Measurements from ENCODE around the gene CEP95. TPM values are rescaled to one million over a fixed set of nuclear protein-coding genes. Genes with fewer than 3 reads are reported as not detected.

CEP95 gene
- total RNA-seq, 1 donor from 2014 or later = 50.8 TPM

GRCh38 chr17:64506201-64506575, 589 bp upstream of the CEP95 start, which contains the start of gene DDX5:
DDX5 (minus strand) TSS chr17:64506289; CDS start chr17:64506119, 170 bp downstream.
- peak within 1 kb of the TSS; percentile 99 for H3K27ac ChIP-seq
- H3K9me3 ChIP-seq = no peaks in the 10 kb centered on the region
- peak within 1 kb of the TSS; percentile 76 to 89 for H3K4me3 ChIP-seq
- intact Hi-C loops (cut with DNase I) = no loop called here
- peaks cover 5 to 48% of the 10 kb centered on the region in 2 donors for H3K36me3 ChIP-seq
- H3K4me1 ChIP-seq = peaks cover 63% of the 10 kb centered on the region
- peak; percentile 98 to 99 for DNase-seq (ENCODE audit: extremely low spot score in 2 of 2)
- H3K27me3 ChIP-seq = no peaks in the 10 kb centered on the region
- TF ChIP-seq POLR2AphosphoS5 (IDR thresholded peaks at IDR 0.05; ENCODE audit: insufficient read depth in 1 of 2, low read depth in 1 of 2) (peak; percentile 21 to 81), CTCF (IDR thresholded peaks at IDR 0.05) (no peak), POLR2A (IDR thresholded peaks at IDR 0.05) (peak in 1 of 2 donors; percentile 96)

DNA sequence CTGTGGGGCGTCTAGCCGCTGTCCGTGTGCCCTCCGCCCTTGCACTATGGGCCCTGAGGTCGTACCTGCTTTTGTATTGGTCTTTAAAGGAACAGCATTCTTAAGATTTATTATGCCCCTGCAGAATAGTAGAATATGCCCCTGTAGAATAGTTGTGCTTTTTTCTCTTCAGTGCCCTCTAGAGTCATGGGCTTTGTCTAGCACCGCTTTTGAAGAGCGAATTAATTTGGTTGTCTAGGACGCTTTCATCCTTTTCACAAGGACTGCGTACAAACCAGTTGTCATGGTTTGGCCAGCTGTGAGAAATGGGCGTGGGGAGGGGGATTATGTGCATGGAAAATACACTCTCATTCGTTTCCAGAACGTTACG, 621 bp downstream of the CEP95 start:
- Histone ChIP-seq H3K4me1 (peaks cover 51% of the 10 kb centered on the region), H3K9me3 (no peaks in the 10 kb centered on the region), H3K27me3 (no peaks in the 10 kb centered on the region), H3K27ac (peak overlapping the region; percentile 99), H3K36me3 (peaks cover 0 to 40% of the 10 kb centered on the region in 2 donors), H3K4me3 (peak overlapping the region; percentile 76 to 89)
- no peak for DNase-seq (ENCODE audit: extremely low spot score in 2 of 2)
- intact Hi-C loops (cut with DNase I) = no loop called here
- TF ChIP-seq POLR2A (IDR thresholded peaks at IDR 0.05) (no peak), POLR2AphosphoS5 (IDR thresholded peaks at IDR 0.05; ENCODE audit: insufficient read depth in 1 of 2, low read depth in 1 of 2) (no peak), CTCF (IDR thresholded peaks at IDR 0.05) (no peak)

DNA sequence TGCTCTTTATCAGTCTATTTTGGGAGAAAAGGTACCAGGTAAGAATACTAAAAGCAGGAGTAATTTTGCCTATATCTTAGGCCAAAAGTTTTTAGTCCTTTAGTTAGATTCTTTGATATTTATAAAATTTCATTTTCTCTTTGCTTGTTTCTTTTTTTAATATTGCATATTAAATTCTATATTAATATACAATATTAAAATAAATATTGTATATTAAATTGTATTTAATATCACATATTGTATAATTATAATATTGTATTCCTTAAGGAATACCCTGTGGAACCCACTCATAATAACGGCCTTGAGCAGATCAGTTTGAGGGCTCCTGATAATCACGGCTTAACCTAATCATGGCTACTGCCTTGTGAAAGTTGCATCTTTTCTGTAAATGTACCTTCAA, 1.9 kb downstream of the CEP95 start:
- Histone ChIP-seq H3K36me3 (peaks cover 0 to 37% of the 10 kb centered on the region in 2 donors), H3K27ac (no peak overlapping the region), H3K4me1 (peaks cover 39% of the 10 kb centered on the region), H3K9me3 (no peaks in the 10 kb centered on the region), H3K27me3 (no peaks in the 10 kb centered on the region), H3K4me3 (no peak overlapping the region)
- no peak for DNase-seq (ENCODE audit: extremely low spot score in 2 of 2)
- intact Hi-C loops (cut with DNase I) = no loop called here
- TF ChIP-seq CTCF (IDR thresholded peaks at IDR 0.05) = no peak
- no peak for TF ChIP-seq POLR2AphosphoS5 (IDR thresholded peaks at IDR 0.05; ENCODE audit: insufficient read depth in 1 of 2, low read depth in 1 of 2)
- TF ChIP-seq POLR2A (IDR thresholded peaks at IDR 0.05) = no peak

- no peak for DNase-seq (ENCODE audit: extremely low spot score in 2 of 2)
- Histone ChIP-seq H3K27ac (no peak overlapping the region), H3K4me1 (peaks cover 34% of the 10 kb centered on the region), H3K4me3 (no peak overlapping the region), H3K27me3 (no peaks in the 10 kb centered on the region), H3K36me3 (peaks cover 0 to 36% of the 10 kb centered on the region in 2 donors), H3K9me3 (no peaks in the 10 kb centered on the region)
- no peak for TF ChIP-seq POLR2AphosphoS5 (IDR thresholded peaks at IDR 0.05; ENCODE audit: insufficient read depth in 1 of 2, low read depth in 1 of 2)
- TF ChIP-seq POLR2A (IDR thresholded peaks at IDR 0.05) = no peak
- TF ChIP-seq CTCF (IDR thresholded peaks at IDR 0.05) = no peak
- intact Hi-C loops (cut with DNase I) = no loop called here
These were observed 2.4 kb downstream of the CEP95 start for GRCh38 chr17:64509179-64509578.

DNA sequence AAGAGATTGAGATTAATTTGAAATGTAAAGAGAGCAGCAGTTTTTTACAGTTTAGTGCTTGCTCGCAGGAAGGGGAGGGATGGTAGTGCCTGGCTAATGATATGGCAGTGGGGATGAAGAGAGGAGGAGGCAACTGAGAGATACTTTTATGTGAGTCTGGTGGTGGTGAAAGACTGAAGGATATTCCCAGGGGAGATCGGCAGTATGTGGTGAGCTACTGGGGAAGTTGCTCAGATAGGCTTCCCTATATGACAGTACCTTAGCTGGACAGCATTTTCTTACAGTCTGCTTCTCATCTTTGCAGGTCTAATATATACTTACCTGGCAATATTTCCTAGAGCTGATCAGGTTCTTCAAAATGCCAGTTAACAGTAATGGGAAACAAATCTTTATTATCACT, 8.6 kb downstream of the CEP95 start:
- H3K4me3 ChIP-seq = no peak overlapping the region
- H3K4me1 ChIP-seq = no peaks in the 10 kb centered on the region
- intact Hi-C loops (cut with DNase I) = no loop called here
- no peak for DNase-seq (ENCODE audit: extremely low spot score in 2 of 2)
- H3K27ac ChIP-seq = no peak overlapping the region
- peaks cover 0 to 77% of the 10 kb centered on the region in 2 donors for H3K36me3 ChIP-seq
- H3K9me3 ChIP-seq = no peaks in the 10 kb centered on the region
- no peaks in the 10 kb centered on the region for H3K27me3 ChIP-seq
- TF ChIP-seq CTCF (IDR thresholded peaks at IDR 0.05) = no peak
- no peak for TF ChIP-seq POLR2AphosphoS5 (IDR thresholded peaks at IDR 0.05; ENCODE audit: insufficient read depth in 1 of 2, low read depth in 1 of 2)
- TF ChIP-seq POLR2A (IDR thresholded peaks at IDR 0.05) = no peak

Data from vagina (tissue), 2 donors.